HPDE6-E6E7 (cell line): ENCODE measurements around the gene SERTM1.

Experiments used
- DNase-seq: peaks from one replicate; pipeline ENCODE4 v3.0.0; 2011; ENCODE audit warnings: missing footprints; ENCODE audit errors: extremely low spot score

Gene SERTM1

DNA sequence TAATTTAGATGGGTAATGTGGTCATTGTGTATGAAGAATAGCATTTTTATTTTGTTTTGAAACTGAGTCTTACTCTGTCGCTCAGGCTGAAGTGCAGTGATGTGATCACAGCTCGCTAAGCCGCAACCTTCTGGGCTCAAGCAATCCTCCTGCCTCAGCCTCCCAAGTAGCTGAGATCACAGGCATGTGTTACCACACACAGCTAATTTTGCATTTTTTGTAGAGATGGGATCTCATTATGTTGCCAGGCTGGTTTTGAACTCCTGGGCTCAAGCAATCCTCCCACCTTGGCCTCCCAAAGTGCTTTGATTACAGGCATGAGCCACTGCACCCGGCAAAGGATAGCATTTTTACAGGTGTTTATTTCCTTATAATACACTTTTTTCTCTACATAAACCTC lies 36.6 kb downstream of the SERTM1 start:
- no peak for DNase-seq

DNA sequence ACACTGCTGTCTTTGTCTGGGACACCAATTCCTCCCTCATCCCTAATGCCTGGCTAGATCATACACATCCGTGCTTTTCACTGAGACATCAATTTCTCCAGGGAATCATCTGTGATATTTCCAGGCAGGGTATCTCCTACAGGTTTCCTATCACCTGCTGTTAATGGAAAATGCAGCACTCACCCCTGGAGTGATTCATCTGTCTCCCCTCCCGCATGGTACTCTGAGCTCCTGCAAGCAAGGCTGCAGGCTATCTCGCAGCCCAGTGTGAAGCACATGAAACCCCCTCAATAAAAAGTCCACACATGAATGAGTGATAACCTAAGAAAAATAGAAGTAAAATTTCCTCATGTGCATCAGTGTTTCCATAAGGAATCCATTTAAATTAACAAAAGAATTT lies 38.5 kb downstream of the SERTM1 start:
- DNase-seq: no peak

DNA sequence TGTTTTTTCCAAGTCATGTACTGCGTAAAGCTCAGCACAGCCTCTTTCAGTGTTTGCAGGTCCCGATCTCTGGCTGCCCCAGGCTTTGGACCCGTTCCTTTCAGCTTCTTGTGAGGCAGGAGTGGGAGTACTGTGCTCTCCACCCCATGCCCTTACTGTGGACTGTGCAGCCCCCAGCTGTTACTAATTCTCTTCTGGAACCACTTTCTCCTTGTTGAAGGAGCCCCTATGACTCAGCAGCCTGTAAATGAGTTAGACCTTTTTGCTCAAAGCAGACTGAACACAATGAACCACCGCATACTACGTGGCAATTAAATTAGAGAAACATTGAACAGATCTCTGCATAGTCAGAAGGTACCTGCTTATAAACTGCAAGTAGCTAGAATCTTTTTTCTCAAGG lies 39.0 kb downstream of the SERTM1 start:
- DNase-seq: no peak

DNA sequence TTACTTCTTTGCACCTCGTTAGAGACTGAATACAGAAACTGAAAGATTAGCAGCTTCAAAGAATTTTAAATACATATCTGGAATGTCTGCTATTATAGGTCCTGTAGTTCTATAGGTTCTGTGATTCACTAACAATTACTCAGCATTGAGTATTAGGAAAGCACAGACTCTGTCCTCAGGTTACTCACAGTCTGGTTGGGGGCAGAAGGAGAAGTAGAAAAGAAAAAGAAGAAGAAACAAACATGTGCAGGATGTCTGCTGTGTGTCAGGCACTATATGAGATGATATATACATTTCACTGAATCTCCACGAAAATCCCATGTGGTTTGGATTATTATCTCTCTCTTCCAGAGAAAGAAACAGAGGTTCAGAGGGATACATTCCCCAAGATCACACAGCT lies 40.1 kb downstream of the SERTM1 start:
- DNase-seq: no peak

DNA sequence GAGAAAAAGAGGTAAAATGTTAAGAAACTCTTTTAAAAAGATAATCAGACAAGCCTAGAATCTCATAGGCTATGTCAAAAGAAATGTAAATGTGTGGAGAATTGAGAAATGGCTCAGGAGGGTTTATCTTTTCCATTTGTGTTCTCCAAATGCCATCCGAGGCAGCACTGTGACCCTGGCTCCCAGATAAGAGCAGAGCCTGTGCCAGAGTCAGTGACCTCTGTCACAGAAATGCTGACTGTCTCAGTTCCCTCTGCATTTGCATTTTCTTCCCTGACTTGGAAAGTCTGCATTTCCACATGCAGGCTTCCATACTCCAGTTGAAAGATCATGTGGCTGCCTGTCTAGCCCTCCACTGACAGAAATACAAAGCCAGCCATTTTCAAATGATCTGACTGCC lies 42.0 kb downstream of the SERTM1 start:
- DNase-seq: no peak

DNA sequence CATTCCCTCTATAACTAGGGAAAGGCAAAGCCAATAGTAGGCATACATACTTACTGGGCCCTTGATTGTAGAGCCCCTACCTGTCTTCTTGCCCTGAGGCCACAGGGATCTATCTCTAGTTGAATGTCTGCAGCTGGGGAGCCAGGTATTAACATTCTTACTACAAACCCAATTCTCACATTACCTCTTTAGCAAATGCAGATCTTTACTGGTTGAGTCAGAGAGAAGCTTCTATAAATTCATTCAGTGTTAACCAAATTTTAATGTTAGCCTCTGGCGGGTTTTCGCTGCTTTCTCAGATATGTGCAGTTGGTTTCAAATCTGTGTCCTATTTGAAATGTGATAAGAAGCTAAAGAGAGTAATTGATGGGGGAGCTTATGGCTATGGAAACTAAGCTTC lies 43.2 kb downstream of the SERTM1 start:
- DNase-seq: no peak

DNA sequence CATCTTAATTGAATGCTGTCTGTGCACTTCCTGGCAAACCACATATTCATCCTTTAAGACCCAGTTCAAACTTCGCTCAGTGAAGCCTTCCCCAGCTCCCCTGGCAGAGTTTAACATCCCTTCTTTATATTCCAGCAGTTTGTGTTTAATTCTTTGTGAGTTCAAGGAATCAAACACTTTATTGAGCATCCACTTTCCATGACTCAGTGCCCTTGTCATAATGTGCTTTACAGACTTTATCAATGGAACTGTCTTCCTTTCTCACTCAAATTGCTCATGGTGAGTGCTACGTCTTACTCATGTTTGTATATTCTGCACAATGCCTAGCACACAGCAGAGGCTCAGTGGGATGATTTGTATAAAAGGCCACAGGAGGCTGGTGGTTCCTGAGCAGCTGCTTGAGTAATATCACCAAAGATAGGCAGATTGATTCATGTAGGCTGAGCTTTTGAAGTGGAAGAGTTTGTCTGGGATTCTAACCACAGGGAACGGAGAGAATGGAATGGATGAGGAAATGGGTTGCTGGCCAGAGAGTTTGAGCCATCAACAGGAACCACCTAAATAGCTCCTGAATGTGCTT lies 44.2 kb downstream of the SERTM1 start:
- no peak for DNase-seq

DNA sequence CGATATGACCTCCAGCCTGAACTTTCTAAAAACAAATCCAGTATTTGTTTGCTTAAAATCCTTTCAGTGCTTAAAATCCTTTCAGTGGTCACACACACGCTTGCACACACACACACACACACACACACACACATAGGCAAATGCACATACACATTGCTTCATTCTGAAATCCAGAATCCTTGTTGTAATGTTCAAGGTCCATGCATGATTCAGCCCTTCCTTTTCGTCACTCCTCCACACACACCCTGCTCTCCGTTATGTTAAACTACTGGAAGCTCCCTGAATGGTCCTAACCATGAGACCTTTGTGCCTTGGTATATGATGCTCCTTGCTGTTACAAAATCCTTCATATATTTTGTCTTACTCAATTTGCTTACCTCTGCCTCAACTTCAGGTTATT lies 44.9 kb downstream of the SERTM1 start:
- DNase-seq: no peak

DNA sequence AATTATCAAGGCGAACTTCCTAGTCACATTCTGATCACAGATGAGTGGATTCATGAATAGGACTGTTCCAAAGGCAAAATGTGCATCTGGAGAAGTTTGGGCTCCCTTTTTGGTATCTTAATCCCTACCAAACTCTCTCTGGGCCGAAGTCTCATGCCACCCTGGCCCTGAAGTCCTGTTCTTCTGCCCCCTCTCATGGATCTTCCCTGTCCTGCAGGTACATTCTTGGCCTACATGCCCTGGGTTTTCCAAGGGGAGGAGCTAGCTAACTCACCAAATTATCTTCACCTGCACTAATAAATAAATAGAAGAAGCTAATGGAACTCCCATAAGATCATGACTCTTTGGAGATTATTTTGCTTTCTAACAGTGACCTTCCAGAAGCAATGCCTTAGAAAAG lies 50.3 kb downstream of the SERTM1 start:
- DNase-seq: no peak

DNA sequence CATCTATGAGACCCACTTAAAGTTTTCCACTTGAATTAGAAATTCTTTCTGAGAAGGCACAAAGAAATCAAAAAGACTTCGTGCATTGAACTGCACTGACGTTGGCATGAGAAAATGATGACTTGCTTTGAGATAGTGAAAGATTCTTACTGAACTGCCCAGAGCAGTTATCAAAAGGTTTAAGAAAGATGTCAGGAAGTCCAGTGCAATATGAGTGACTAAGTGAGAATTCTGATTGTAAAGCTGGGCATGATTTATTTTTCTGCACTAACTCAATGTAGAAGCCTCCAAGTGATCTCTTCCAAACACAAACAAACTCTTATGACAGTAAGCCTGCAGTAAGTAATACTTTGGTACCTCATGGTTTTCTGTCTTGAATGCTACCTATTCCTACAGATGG lies 52.1 kb downstream of the SERTM1 start:
- DNase-seq: no peak

DNA sequence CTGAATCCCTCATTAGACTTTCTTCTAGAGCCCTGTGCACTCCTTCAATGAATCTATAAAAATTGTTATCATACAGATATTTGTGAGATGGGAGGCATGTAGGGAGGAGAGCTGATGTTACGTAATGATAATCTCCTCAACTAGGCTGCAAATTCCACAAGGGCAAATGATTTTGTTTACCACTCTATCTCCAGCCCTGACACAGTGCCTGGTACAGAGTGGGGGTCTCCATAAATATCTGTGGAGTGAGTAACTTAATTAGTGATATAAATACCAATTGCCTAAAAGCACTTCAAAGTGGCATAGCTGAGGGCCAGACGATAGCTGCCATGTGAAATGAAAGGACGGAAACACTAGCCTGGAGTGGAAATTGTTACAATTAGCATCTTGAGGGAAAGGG lies 54.2 kb downstream of the SERTM1 start:
- no peak for DNase-seq

DNA sequence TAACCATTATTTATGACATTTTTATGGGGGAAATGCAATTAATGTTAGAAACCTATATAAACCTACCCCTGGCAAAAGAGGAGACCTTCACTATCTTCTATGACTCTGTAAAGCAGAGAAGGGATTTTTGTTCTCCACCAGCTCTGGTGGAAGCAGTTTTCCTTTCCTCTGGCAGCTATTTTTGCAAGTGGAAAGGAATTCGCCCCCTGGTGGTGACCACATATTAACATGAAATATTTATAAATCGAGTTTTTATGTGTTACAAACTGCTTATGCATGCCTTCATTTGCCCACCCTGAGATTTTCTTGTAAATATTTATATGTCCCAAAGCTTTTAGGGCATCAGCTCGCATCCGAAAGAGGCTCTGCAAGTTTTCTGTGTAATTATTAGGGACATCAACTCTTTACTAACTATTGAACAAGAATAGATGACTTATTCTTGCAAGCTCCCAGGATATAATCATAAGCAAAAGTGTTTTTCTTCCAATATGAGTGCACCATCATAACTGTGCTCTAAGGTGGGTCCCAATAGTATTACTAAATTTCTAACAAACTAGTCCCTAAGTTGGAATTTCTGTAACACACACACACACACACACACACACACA lies 62.4 kb downstream of the SERTM1 start:
- no peak for DNase-seq

DNA sequence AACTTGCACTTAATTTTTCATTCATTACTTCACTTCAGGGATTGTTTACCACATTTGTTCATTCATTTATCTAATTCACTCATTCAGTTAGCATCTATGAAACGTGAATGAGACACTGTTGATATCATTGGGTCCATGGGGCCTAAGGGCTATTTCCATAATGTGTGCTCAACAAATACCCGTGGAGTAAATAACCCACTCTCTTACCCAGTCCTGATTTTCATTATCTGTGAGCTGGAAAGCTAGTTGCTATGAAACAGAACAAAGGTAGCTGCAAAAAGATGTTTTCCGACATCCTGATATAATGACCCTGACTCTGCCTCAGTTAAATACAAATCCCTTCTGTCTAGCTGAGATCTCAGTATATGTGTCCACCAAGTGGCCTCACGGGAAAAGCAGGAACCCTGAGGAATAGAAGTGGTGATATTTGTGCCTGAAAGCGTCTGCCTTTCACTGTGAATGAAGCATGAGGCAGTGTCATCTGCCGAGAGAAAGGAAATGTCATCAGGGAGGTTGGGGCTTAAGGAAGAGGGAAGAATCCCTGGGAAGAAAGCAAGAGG lies 63.8 kb downstream of the SERTM1 start:
- DNase-seq: no peak

DNA sequence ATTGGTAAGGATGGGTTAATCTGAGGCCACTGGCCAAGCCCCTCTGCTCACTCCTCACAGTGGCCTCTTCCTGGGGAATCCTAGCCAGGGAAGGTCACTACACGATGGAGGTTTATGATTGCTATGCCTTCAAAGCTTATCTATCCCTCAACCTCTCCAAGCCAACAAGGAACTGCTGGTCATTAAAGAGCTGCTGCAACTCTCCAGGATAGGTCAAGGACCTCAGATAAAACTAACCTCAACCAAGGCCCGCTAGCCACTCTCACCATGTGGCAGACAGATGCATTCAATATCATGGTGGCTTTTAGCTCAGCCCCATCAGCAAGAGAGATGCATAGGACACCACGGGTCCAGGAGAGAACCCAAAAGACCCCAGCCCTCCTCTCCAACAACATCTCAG lies 71.6 kb downstream of the SERTM1 start:
- DNase-seq: no peak

DNA sequence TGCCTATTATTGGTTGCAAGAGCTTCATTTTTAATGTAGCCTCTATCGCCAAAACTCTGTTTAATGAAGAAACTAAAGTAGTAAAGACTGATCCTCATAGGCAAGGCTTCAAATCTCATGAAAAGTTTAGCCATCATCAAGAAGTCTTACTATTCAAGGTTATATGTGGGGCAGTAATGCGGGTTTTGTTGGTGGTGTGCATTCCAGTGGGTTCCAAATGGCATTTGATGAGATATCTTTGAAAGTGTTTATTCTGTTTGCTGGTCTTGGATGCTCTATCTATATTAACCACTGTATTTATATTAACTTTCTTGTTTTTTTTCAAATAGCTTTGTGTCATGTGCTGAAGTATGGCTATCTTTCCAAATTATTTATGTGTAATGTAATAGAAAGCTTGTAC lies 72.2 kb downstream of the SERTM1 start:
- no peak for DNase-seq
